Neural cell (in vitro differentiated cells): ENCODE results near the gene EMC7. TPM values are rescaled to one million over a fixed set of nuclear protein-coding genes. Genes with fewer than 3 reads are reported as not detected.

ENCODE experiments used
- H2AFZ ChIP-seq: fragments of 200-600, 300-800 bp; sonication (generic), shearing (Covaris generic); 2 replicates; pipeline ENCODE4 v1.6.0; 2014; ENCODE audit warnings: low read depth, mild to moderate bottlenecking, antibody characterized with exemption, low read length, moderate library complexity
- H3F3A ChIP-seq: fragments of 200-600 bp; shearing (Covaris generic); 2 replicates; pipeline ENCODE4 v1.6.1; 2016; ENCODE audit warnings: mild to moderate bottlenecking, moderate library complexity, mixed read lengths, antibody characterized with exemption, low read length; ENCODE audit not compliant: insufficient read depth, poor library complexity, severe bottlenecking
- H3K27ac ChIP-seq: fragments of 200-600, 300-800 bp; sonication (generic), shearing (Covaris generic); 2 replicates; pipeline ENCODE4 v1.5.1; 2014; ENCODE audit warnings: mild to moderate bottlenecking, low read length, moderate library complexity
- H3K27me3 ChIP-seq: fragments of 300-800, 200-600 bp; sonication (generic), shearing (Covaris generic); 2 replicates; pipeline ENCODE4 v1.6.0; 2014; ENCODE audit warnings: mild to moderate bottlenecking, low read depth, low read length, moderate library complexity; ENCODE audit not compliant: insufficient read depth
- H3K36me3 ChIP-seq: fragments of 300-800, 200-600 bp; sonication (generic), shearing (Covaris generic); 2 replicates; pipeline ENCODE4 v1.5.1; 2014; ENCODE audit warnings: mild to moderate bottlenecking, antibody characterized with exemption, low read length, moderate library complexity; ENCODE audit not compliant: insufficient read depth
- H3K4me2 ChIP-seq: fragments of 300-800, 200-600 bp; sonication (generic), shearing (Covaris generic); 2 replicates; pipeline ENCODE4 v1.6.0; 2014; ENCODE audit warnings: mild to moderate bottlenecking, low read length
- H3K4me3 ChIP-seq: fragments of 300-800, 200-600 bp; sonication (generic), shearing (Covaris generic); 2 replicates; pipeline ENCODE4 v1.5.1; 2014; ENCODE audit warnings: mild to moderate bottlenecking, low read length, moderate library complexity
- H3K79me2 ChIP-seq: fragments of 200-600 bp; shearing (Covaris generic); replicated peaks from 2 replicates; pipeline ENCODE4 v1.6.0; 2014; ENCODE audit warnings: mild to moderate bottlenecking, low read length, moderate library complexity; ENCODE audit not compliant: insufficient read depth
- H3K9ac ChIP-seq: fragments of 300-800, 200-600 bp; sonication (generic), shearing (Covaris generic); 2 replicates; pipeline ENCODE4 v1.6.1; 2016; ENCODE audit warnings: mild to moderate bottlenecking, low read length, mixed read lengths
- H3K9me2 ChIP-seq: fragments of 200-600 bp; shearing (Covaris generic); 2 replicates; pipeline ENCODE4 v1.6.1; 2016; ENCODE audit warnings: mild to moderate bottlenecking, low read length, mixed read lengths; ENCODE audit not compliant: insufficient read depth
- H3K9me3 ChIP-seq: fragments of 200-600, 300-800 bp; sonication (generic), shearing (Covaris generic); 2 replicates; pipeline ENCODE4 v1.6.1; 2016; ENCODE audit warnings: mild to moderate bottlenecking, mixed run types, low read length, moderate library complexity, mixed read lengths
- H4K20me1 ChIP-seq: fragments of 200-600 bp; shearing (Covaris generic); 2 replicates; pipeline ENCODE4 v1.6.1; 2016; ENCODE audit warnings: mild to moderate bottlenecking, mixed run types; ENCODE audit not compliant: insufficient read depth
- CTCF ChIP-seq: fragments of 450-650 bp; IDR thresholded peaks from 2 replicates; pipeline ENCODE4 v1.5.1; 2014; ENCODE audit warnings: antibody characterized with exemption, mild to moderate bottlenecking, moderate library complexity; ENCODE audit not compliant: poor library complexity, severe bottlenecking
- EP300 ChIP-seq: fragments of 450-650 bp; conservative IDR thresholded peaks from 2 replicates; pipeline ENCODE4 v1.6.1; 2014; ENCODE audit warnings: antibody characterized with exemption, mild to moderate bottlenecking, moderate library complexity; ENCODE audit not compliant: poor library complexity, severe bottlenecking
- EZH2 ChIP-seq: fragments of 200-600, 300-800 bp; shearing (Covaris generic), sonication (generic); IDR thresholded peaks from 2 replicates; pipeline ENCODE4 v1.6.1; 2014; ENCODE audit warnings: antibody characterized with exemption, low read length, borderline replicate concordance, mild to moderate bottlenecking; ENCODE audit not compliant: insufficient read depth, poor library complexity, severe bottlenecking
- MXI1 ChIP-seq: fragments of 450-650 bp; conservative IDR thresholded peaks from 2 replicates; pipeline ENCODE4 v1.6.1; 2014; ENCODE audit warnings: antibody characterized with exemption, mild to moderate bottlenecking; ENCODE audit not compliant: poor library complexity, severe bottlenecking
- POLR2AphosphoS5 ChIP-seq: IDR thresholded peaks from 2 replicates; pipeline ENCODE4 v1.6.1; 2012
- RAD21 ChIP-seq: fragments of 450-650 bp; conservative IDR thresholded peaks from 2 replicates; pipeline ENCODE4 v1.6.1; 2014; ENCODE audit warnings: antibody characterized with exemption, mild to moderate bottlenecking, moderate library complexity
- REST ChIP-seq: IDR thresholded peaks from 2 replicates; pipeline ENCODE4 v1.6.1; 2012; ENCODE audit warnings: borderline replicate concordance
- SMC3 ChIP-seq: fragments of 450-650 bp; conservative IDR thresholded peaks from 2 replicates; pipeline ENCODE4 v1.6.1; 2014; ENCODE audit warnings: antibody characterized with exemption, mild to moderate bottlenecking, moderate library complexity; ENCODE audit not compliant: poor library complexity
- TAF1 ChIP-seq: IDR thresholded peaks from 2 replicates; pipeline ENCODE4 v1.6.1; 2012; ENCODE audit warnings: low read depth
- polyA plus RNA-seq: library from polyadenylated mRNA; depleted of rRNA; stranded (reverse); fragments of >200 nt; gene quantifications from 2 replicates; pipeline ENCODE4 v1.2.3, GENCODE V29; 2014

EMC7 gene
- polyA plus RNA-seq, 1 donor from 2014 or later: 65.7 TPM

GRCh38 chr15:34078900-34079299 is 22.8 kb downstream of the EMC7 start:
- no peaks in the 10 kb centered on the region for H3K79me2 ChIP-seq

GRCh38 chr15:34076785-34077184 is 24.9 kb downstream of the EMC7 start:
- Histone ChIP-seq H3K27ac (no peak overlapping the region), H3K4me3 (no peak overlapping the region), H2AFZ (no peak overlapping the region), H3K9me2 (no peaks in the 10 kb centered on the region), H3K4me2 (no peak overlapping the region), H3K9ac (no peak overlapping the region), H4K20me1 (no peaks in the 10 kb centered on the region), H3F3A (no peaks in the 10 kb centered on the region), H3K9me3 (no peaks in the 10 kb centered on the region), H3K36me3 (no peaks in the 10 kb centered on the region), H3K79me2 (no peaks in the 10 kb centered on the region), H3K27me3 (no peaks in the 10 kb centered on the region)
- TF ChIP-seq EZH2: no peak
- TF ChIP-seq CTCF: no peak
- TF ChIP-seq POLR2AphosphoS5: no peak
- no peak for TF ChIP-seq RAD21
- TF ChIP-seq TAF1: no peak
- no peak for TF ChIP-seq MXI1
- TF ChIP-seq SMC3: no peak
- no peak for TF ChIP-seq REST
- no peak for TF ChIP-seq EP300

More at GRCh38 chr15:34078900-34079299, 22.8 kb downstream of the EMC7 start:
- Histone ChIP-seq H3K36me3 (no peaks in the 10 kb centered on the region), H3K27me3 (no peaks in the 10 kb centered on the region), H3K27ac (no peak overlapping the region), H3K9ac (no peak overlapping the region), H3K9me3 (no peaks in the 10 kb centered on the region), H2AFZ (no peak overlapping the region), H3K4me3 (no peak overlapping the region), H4K20me1 (no peaks in the 10 kb centered on the region), H3K4me2 (no peak overlapping the region), H3K9me2 (no peaks in the 10 kb centered on the region), H3F3A (no peaks in the 10 kb centered on the region)
- TF ChIP-seq EZH2: no peak
- no peak for TF ChIP-seq RAD21

GRCh38 chr15:34070003-34070402 is 31.7 kb downstream of the EMC7 start:
- Histone ChIP-seq H3F3A (no peaks in the 10 kb centered on the region), H3K4me3 (no peak overlapping the region), H3K79me2 (no peaks in the 10 kb centered on the region)

More at GRCh38 chr15:34070003-34070402, 31.7 kb downstream of the EMC7 start:
- H3K4me2 ChIP-seq: no peak overlapping the region
- no peak overlapping the region for H3K9ac ChIP-seq
- H4K20me1 ChIP-seq: no peaks in the 10 kb centered on the region
- H3K36me3 ChIP-seq: no peaks in the 10 kb centered on the region
- no peaks in the 10 kb centered on the region for H3K9me2 ChIP-seq
- TF ChIP-seq SMC3 (no peak), TAF1 (no peak), RAD21 (no peak), MXI1 (no peak), REST (no peak), POLR2AphosphoS5 (no peak), CTCF (no peak), EP300 (no peak), EZH2 (no peak)
- H3K9me3 ChIP-seq: no peaks in the 10 kb centered on the region
- no peak overlapping the region for H2AFZ ChIP-seq
- H3K27ac ChIP-seq: no peak overlapping the region
- H3K27me3 ChIP-seq: no peaks in the 10 kb centered on the region
